ENCODE results near the gene PCNX4. TPM values are rescaled to one million over a fixed set of nuclear protein-coding genes. Genes with fewer than 3 reads are reported as not detected.

The PCNX4 gene
- total RNA-seq, 1 donor from 2014 or later: 68.7 TPM

DNA sequence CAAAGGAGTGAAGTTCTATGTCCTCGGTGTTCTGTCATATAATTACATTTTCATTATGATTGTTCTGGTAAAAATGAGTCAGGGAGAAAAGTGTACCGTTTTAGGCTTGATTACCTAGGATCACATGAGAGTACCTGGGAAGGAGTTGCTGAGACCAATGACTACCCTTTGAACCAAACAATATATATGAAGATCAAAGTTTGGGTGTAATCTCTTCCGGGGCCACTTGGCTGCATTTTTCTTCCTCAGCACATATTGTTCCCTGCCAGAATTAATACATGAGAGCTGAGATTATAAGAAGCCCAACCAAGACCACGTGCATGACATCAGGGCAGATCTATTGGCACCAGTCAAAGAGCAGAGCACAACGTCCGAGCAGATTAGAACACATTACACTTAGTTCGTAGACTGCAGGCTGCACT is 114.5 kb downstream of the PCNX4 start:
- Mint-ChIP-seq H3K27ac (ENCODE audit: unreplicated experiment) (no peak overlapping the region), H3K9me3 (ENCODE audit: unreplicated experiment) (no peaks in the 10 kb centered on the region), H3K36me3 (ENCODE audit: low read depth, unreplicated experiment) (no peaks in the 10 kb centered on the region), H3K27me3 (ENCODE audit: unreplicated experiment) (peaks cover 1% of the 10 kb centered on the region), H3K4me3 (ENCODE audit: unreplicated experiment) (no peak overlapping the region), H3K4me1 (ENCODE audit: unreplicated experiment) (no peaks in the 10 kb centered on the region)
- TF ChIP-seq, protein P1, sequence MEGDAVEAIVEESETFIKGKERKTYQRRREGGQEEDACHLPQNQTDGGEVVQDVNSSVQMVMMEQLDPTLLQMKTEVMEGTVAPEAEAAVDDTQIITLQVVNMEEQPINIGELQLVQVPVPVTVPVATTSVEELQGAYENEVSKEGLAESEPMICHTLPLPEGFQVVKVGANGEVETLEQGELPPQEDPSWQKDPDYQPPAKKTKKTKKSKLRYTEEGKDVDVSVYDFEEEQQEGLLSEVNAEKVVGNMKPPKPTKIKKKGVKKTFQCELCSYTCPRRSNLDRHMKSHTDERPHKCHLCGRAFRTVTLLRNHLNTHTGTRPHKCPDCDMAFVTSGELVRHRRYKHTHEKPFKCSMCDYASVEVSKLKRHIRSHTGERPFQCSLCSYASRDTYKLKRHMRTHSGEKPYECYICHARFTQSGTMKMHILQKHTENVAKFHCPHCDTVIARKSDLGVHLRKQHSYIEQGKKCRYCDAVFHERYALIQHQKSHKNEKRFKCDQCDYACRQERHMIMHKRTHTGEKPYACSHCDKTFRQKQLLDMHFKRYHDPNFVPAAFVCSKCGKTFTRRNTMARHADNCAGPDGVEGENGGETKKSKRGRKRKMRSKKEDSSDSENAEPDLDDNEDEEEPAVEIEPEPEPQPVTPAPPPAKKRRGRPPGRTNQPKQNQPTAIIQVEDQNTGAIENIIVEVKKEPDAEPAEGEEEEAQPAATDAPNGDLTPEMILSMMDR (IDR thresholded peaks at IDR 0.05; ENCODE audit: unreplicated experiment): no peak
- no peak for DNase-seq (ENCODE audit: low spot score)

- no peak overlapping the region for H3K4me3 Mint-ChIP-seq (ENCODE audit: unreplicated experiment)
- no peak overlapping the region for H3K27ac Mint-ChIP-seq (ENCODE audit: unreplicated experiment)
- H3K4me1 Mint-ChIP-seq (ENCODE audit: unreplicated experiment): no peaks in the 10 kb centered on the region
- peaks cover 1% of the 10 kb centered on the region for H3K27me3 Mint-ChIP-seq (ENCODE audit: unreplicated experiment)
- TF ChIP-seq, protein P1 (IDR thresholded peaks at IDR 0.05; ENCODE audit: unreplicated experiment): no peak
- H3K36me3 Mint-ChIP-seq (ENCODE audit: low read depth, unreplicated experiment): no peaks in the 10 kb centered on the region
- no peak for DNase-seq (ENCODE audit: low spot score)
- H3K9me3 Mint-ChIP-seq (ENCODE audit: unreplicated experiment): no peaks in the 10 kb centered on the region
Measured at GRCh38 chr14:60206837-60207533, 115.3 kb downstream of the PCNX4 start.

GRCh38 chr14:60210703-60211102 is 119.0 kb downstream of the PCNX4 start:
- H3K9me3 Mint-ChIP-seq (ENCODE audit: unreplicated experiment): no peaks in the 10 kb centered on the region
- H3K27me3 Mint-ChIP-seq (ENCODE audit: unreplicated experiment): peaks cover 7% of the 10 kb centered on the region
- DNase-seq (ENCODE audit: low spot score): no peak
- no peaks in the 10 kb centered on the region for H3K4me1 Mint-ChIP-seq (ENCODE audit: unreplicated experiment)
- no peak overlapping the region for H3K4me3 Mint-ChIP-seq (ENCODE audit: unreplicated experiment)
- no peaks in the 10 kb centered on the region for H3K36me3 Mint-ChIP-seq (ENCODE audit: low read depth, unreplicated experiment)
- TF ChIP-seq, protein P1 (IDR thresholded peaks at IDR 0.05; ENCODE audit: unreplicated experiment): no peak
- no peak overlapping the region for H3K27ac Mint-ChIP-seq (ENCODE audit: unreplicated experiment)

DNA sequence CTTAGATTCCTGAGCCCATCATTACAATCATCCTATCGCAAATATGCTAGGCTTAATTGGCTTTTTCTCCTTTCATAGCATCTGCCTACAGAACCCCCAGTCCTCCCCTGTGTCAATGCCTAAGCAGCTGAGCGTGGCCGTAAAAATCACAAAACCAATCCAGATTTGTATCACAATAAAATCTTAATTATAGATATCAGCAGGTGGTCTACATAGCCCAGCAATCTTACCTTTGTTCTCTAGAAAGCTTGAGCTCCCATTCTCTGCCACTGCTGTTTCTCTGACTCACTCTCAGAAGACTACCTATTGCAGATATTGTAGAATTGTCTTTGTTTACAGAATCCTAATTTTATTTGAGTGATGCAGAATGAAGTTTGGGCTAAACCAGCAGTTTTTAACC is 119.4 kb downstream of the PCNX4 start:
- no peaks in the 10 kb centered on the region for H3K4me1 Mint-ChIP-seq (ENCODE audit: unreplicated experiment)
- H3K4me3 Mint-ChIP-seq (ENCODE audit: unreplicated experiment): no peak overlapping the region
- H3K27ac Mint-ChIP-seq (ENCODE audit: unreplicated experiment): no peak overlapping the region

More for the DNA sequence above, 119.4 kb downstream of the PCNX4 start:
- no peaks in the 10 kb centered on the region for H3K9me3 Mint-ChIP-seq (ENCODE audit: unreplicated experiment)
- peaks cover 7% of the 10 kb centered on the region for H3K27me3 Mint-ChIP-seq (ENCODE audit: unreplicated experiment)
- TF ChIP-seq, protein P1 (IDR thresholded peaks at IDR 0.05; ENCODE audit: unreplicated experiment): no peak
- H3K36me3 Mint-ChIP-seq (ENCODE audit: low read depth, unreplicated experiment): no peaks in the 10 kb centered on the region
- DNase-seq (ENCODE audit: low spot score): no peak
